AG04450 (cell line): ENCODE data around the gene SLC48A1. TPM values are rescaled to one million over a fixed set of nuclear protein-coding genes. Genes with fewer than 3 reads are reported as not detected.

Experiments
- CTCF ChIA-PET: fragments of 300-600, 350-600 bp; formaldehyde crosslinking; extraction: SDS; loops from one replicate; lab custom pipeline; 2022; ENCODE audit warnings: antibody characterized with exemption, inconsistent platforms; lab: Charles Lee
- POLR2A ChIA-PET: fragments of 350-600 bp; formaldehyde crosslinking; extraction: SDS; loops from one replicate; lab custom pipeline; 2021; ENCODE audit warnings: antibody characterized with exemption, inconsistent platforms; lab: Yijun Ruan, JAX
- DNase-seq: peaks from one replicate; pipeline ENCODE4 v3.0.0-alpha.2; 2011; ENCODE audit warnings: low read depth, low spot score
- H3K27ac ChIP-seq: one replicate; pipeline ENCODE4 v1.5.1; 2012; ENCODE audit warnings: low read depth, low read length, control low read depth
- H3K27me3 ChIP-seq: one replicate; pipeline ENCODE4 v1.6.0; 2012; ENCODE audit warnings: low read length; ENCODE audit not compliant: control insufficient read depth, insufficient read depth
- H3K4me3 ChIP-seq: 2 replicates; pipeline ENCODE4 v1.5.1; 2011; ENCODE audit warnings: mild to moderate bottlenecking, low read depth, low read length, control low read depth
- H3K9me3 ChIP-seq: 2 replicates; pipeline ENCODE4 v1.5.1; 2012; ENCODE audit warnings: low read length; ENCODE audit not compliant: control insufficient read depth, insufficient read depth
- polyA plus RNA-seq: library from polyadenylated mRNA; depleted of rRNA; stranded (reverse); fragments of >200 nt; gene quantifications from 2 replicates; pipeline ENCODE4 v1.2.3, GENCODE V29; 2011
- TF ChIP-seq, protein P1 (sequence below): IDR thresholded peaks from 2 replicates; pipeline ENCODE4 v1.5.1; 2011; ENCODE audit warnings: low read depth, low read length, control low read depth, inconsistent platforms

Gene SLC48A1
- polyA plus RNA-seq, 1 experiment = 7.8 TPM

DNA sequence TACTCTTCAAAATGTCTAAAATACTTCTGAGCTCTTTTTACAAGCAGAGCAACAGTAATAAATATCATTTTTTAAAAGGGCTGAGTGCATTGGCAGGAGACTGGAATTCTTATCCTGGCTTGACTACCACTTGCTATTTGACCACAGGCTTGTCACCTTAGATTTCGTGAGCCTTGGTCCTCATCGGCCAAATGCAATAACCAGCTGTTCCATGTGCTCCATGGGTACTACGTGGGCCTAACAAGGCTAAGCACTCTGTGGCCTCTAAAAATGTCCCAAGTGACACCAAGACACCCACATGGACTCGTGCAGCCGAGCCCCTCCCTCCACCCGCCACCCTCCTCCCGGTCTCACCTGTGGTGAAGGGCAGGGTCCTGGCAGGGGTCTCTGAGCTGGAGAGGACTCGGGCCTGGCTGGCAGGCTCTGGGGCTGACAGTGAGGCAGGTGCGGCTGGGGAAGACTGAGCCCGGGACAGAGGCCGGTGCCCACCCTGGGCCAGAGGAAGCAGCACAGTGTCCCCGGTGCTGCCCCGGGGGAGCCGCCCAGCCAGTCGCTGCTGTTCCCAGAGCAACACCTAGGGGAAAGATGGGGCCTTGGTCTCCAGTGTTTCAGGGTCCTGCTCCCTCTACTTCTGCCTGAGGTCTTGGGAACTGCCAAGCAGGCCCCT is 20.1 kb downstream of the SLC48A1 start:
- TF ChIP-seq, protein P1, sequence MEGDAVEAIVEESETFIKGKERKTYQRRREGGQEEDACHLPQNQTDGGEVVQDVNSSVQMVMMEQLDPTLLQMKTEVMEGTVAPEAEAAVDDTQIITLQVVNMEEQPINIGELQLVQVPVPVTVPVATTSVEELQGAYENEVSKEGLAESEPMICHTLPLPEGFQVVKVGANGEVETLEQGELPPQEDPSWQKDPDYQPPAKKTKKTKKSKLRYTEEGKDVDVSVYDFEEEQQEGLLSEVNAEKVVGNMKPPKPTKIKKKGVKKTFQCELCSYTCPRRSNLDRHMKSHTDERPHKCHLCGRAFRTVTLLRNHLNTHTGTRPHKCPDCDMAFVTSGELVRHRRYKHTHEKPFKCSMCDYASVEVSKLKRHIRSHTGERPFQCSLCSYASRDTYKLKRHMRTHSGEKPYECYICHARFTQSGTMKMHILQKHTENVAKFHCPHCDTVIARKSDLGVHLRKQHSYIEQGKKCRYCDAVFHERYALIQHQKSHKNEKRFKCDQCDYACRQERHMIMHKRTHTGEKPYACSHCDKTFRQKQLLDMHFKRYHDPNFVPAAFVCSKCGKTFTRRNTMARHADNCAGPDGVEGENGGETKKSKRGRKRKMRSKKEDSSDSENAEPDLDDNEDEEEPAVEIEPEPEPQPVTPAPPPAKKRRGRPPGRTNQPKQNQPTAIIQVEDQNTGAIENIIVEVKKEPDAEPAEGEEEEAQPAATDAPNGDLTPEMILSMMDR = no peak
- Histone ChIP-seq H3K4me3 (no peak overlapping the region), H3K27me3 (no peaks in the 10 kb centered on the region), H3K27ac (no peak overlapping the region), H3K9me3 (no peaks in the 10 kb centered on the region; the same call in 1 of the 2 replicates)
- DNase-seq = no peak
- ChIA-PET CTCF (interaction anchor here (0.9 to 2.7 kb wide), 4 partner anchors 9 to 48 kb away, joined by 3 to 15 read pairs (median 4); no protein-coding TSS in a partner anchor), POLR2A (no interaction called here)

DNA sequence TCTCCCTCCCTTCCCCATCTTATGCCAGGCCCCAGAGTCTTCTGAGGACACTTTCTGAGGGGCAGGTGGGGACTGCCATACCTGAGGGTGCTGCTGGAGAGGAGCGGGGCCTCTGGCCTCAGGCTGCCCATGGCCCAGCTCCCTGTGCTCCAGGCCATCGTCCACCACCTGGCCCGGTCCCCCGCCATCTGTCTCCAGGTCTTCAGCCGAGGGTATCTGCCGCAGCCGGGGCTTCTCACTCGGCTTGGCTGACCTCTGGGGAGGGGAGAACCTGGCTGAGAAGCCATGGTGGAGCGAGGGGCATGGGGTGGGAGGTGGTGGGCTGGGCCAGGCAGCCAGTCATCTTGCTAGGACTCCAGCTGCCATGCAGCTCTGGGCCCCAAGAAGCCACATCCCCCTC is 21.6 kb downstream of the SLC48A1 start:
- TF ChIP-seq, protein P1 = no peak

DNA sequence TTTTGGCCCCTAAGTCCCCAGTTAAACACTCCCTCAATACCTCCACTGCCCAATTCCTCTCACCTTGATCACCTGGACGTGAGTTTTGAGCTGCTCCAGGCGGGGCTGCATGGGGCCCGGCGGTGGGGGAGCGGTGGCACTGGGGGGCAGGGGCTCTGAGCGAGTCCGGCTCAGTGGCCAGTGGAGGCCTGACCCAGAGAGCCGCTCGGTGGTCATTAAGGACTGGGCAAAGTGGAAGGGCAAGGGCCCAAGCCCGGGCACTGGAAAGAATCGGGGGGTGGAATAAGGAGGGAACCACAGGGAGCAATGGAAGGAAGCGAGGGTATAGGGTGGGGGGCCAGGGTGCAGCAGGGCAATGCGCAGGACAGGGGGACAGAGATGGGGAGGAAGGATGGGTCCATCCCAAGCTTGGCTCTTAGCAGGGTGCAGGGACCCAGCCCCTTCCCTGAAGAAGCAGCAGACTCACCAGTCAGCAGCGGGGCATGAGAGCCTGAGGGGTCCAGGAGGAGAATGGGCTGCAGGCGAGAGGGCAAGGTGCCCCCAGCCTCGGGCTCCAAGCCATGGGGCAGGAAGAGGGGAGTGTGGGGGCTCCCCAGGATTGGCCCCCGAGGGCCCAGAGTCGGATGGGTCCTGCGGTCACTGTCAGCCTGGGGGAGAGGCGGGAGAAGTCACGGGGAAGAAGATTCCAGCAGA is 22.2 kb downstream of the SLC48A1 start:
- Histone ChIP-seq H3K9me3 (no peaks in the 10 kb centered on the region; the same call in 1 of the 2 replicates), H3K4me3 (no peak overlapping the region), H3K27me3 (no peaks in the 10 kb centered on the region), H3K27ac (no peak overlapping the region)
- TF ChIP-seq, protein P1 = no peak
- DNase-seq = no peak
- ChIA-PET CTCF (no interaction called here), POLR2A (no interaction called here)

More for the DNA sequence above, 21.6 kb downstream of the SLC48A1 start:
- no peaks in the 10 kb centered on the region; the same call in 1 of the 2 replicates for H3K9me3 ChIP-seq
- no peaks in the 10 kb centered on the region for H3K27me3 ChIP-seq
- CTCF ChIA-PET = interaction anchor here (0.7 to 0.9 kb wide), 2 partner anchors 44 to 77 kb away, joined by 3 read pairs; no protein-coding TSS in a partner anchor
- POLR2A ChIA-PET = no interaction called here
- no peak for DNase-seq
- H3K4me3 ChIP-seq = no peak overlapping the region
- H3K27ac ChIP-seq = no peak overlapping the region

DNA sequence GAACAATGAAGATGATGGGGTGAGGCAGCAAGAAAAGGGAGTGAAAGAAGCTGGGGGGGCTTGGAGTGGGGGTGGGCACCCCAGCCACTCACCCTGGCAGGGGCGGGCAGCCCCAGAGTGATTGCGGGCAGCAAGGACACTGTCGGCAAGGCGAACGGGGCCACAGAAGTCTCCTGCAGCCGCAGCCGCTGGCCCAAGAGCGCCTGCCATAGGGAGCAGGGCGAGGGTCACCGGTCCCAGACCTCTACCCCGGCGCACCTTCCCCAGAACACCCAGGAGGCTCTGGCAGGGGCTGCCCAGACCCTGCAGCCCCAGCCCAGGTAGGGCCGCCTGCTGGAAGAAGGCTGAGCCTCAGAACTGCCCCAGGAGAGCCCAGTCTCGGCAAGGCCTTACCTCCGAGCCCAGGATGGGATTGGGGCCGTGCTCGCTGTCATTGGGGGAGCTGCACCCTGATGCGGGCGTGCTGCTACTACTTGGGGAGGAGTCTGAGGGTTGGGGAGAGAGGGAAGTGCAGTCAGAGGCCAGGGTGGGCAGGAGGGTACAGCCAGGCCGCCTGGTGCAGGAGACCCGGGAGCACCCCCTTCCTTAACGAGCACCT is 22.9 kb downstream of the SLC48A1 start:
- TF ChIP-seq, protein P1 = no peak
- Histone ChIP-seq H3K27ac (no peak overlapping the region), H3K4me3 (no peak overlapping the region), H3K27me3 (no peaks in the 10 kb centered on the region), H3K9me3 (no peaks in the 10 kb centered on the region; the same call in 1 of the 2 replicates)
- DNase-seq = no peak
- ChIA-PET POLR2A (no interaction called here), CTCF (interaction anchor here (7.3 kb wide), 1 partner anchor 42 kb away, joined by 69 read pairs; no protein-coding TSS in a partner anchor)
